BLaER1 (cell line): Measurements from ENCODE around the gene AK1.

ENCODE experiments used
- H3K27ac ChIP-seq: shearing (Covaris generic); formaldehyde crosslinking; 2 replicates; pipeline ENCODE4 v1.8.1; 2022
- H3K27me3 ChIP-seq: shearing (Covaris generic); formaldehyde crosslinking; 2 replicates; pipeline ENCODE4 v1.8.1; 2022
- H3K36me3 ChIP-seq: shearing (Covaris generic); formaldehyde crosslinking; 2 replicates; pipeline ENCODE4 v1.8.1; 2022
- H3K4me1 ChIP-seq: shearing (Covaris generic); formaldehyde crosslinking; 2 replicates; pipeline ENCODE4 v1.8.1; 2022
- H3K4me2 ChIP-seq: shearing (Covaris generic); formaldehyde crosslinking; 2 replicates; pipeline ENCODE4 v1.8.1; 2022
- H3K4me3 ChIP-seq: shearing (Covaris generic); formaldehyde crosslinking; 2 replicates; pipeline ENCODE4 v1.8.1; 2022
- H3K9ac ChIP-seq: shearing (Covaris generic); formaldehyde crosslinking; 2 replicates; pipeline ENCODE4 v1.8.1; 2022
- H3K9me3 ChIP-seq: shearing (Covaris generic); formaldehyde crosslinking; 2 replicates; pipeline ENCODE4 v1.8.1; 2022
- H4K20me1 ChIP-seq: shearing (Covaris generic); formaldehyde crosslinking; 2 replicates; pipeline ENCODE4 v1.8.1; 2022
- Cebpa-rat ChIP-seq: shearing (Covaris generic); IDR thresholded peaks from 2 replicates; pipeline ENCODE4 v1.8.1; 2022

Gene AK1

GRCh38 chr9:127899128-127899943 lies 21.9 kb upstream of the AK1 start, which contains the start of gene ST6GALNAC6:
ST6GALNAC6 (minus strand) TSS chr9:127899603; CDS start chr9:127897981, 1,622 bp downstream.
- Histone ChIP-seq H3K27ac (peak within 1 kb of the TSS; percentile 92), H3K4me2 (peak within 1 kb of the TSS; percentile 92), H3K36me3 (peaks cover 27% of the 10 kb centered on the region), H3K9ac (peak within 1 kb of the TSS; percentile 91), H4K20me1 (peaks cover 42% of the 10 kb centered on the region), H3K9me3 (no peaks in the 10 kb centered on the region), H3K4me3 (peak within 1 kb of the TSS; percentile 84), H3K27me3 (no peaks in the 10 kb centered on the region), H3K4me1 (peaks cover 73% of the 10 kb centered on the region)
- no peak for TF ChIP-seq Cebpa-rat

- Histone ChIP-seq H3K27me3 (no peaks in the 10 kb centered on the region), H3K27ac (peak overlapping the region; percentile 92), H4K20me1 (peaks cover 42% of the 10 kb centered on the region), H3K9ac (peak overlapping the region; percentile 91), H3K4me3 (peak overlapping the region; percentile 84), H3K4me2 (peak overlapping the region; percentile 89), H3K4me1 (peaks cover 66% of the 10 kb centered on the region), H3K9me3 (peaks cover 6% of the 10 kb centered on the region), H3K36me3 (peaks cover 35% of the 10 kb centered on the region)
- TF ChIP-seq Cebpa-rat, result no peak
Measured at GRCh38 chr9:127898433-127899127, 21.1 kb upstream of the AK1 start.

- H3K4me2 ChIP-seq, result peak overlapping the region; percentile 89
- H3K9ac ChIP-seq, result peak overlapping the region; percentile 58
- peaks cover 16% of the 10 kb centered on the region for H3K9me3 ChIP-seq
- no peaks in the 10 kb centered on the region for H3K27me3 ChIP-seq
- peaks cover 42% of the 10 kb centered on the region for H4K20me1 ChIP-seq
- H3K27ac ChIP-seq, result peak overlapping the region; percentile 51
- H3K4me1 ChIP-seq, result peaks cover 52% of the 10 kb centered on the region
- peak overlapping the region; percentile 84 for H3K4me3 ChIP-seq
- H3K36me3 ChIP-seq, result peaks cover 48% of the 10 kb centered on the region
- TF ChIP-seq Cebpa-rat, result no peak
Measured at GRCh38 chr9:127897193-127897692, 19.8 kb upstream of the AK1 start.

GRCh38 chr9:127896395-127897192 lies 19.1 kb upstream of the AK1 start:
- Histone ChIP-seq H3K9me3 (peaks cover 16% of the 10 kb centered on the region), H3K27ac (peak overlapping the region; percentile 51), H4K20me1 (peaks cover 42% of the 10 kb centered on the region), H3K4me3 (0 out of 2 replicates have a peak overlapping the region, but pooled peaks have one; percentile 28), H3K27me3 (no peaks in the 10 kb centered on the region), H3K4me2 (peak overlapping the region; percentile 89), H3K36me3 (peaks cover 53% of the 10 kb centered on the region), H3K4me1 (peaks cover 46% of the 10 kb centered on the region), H3K9ac (peak overlapping the region; percentile 35; the same call in 1 of the 2 replicates)
- no peak for TF ChIP-seq Cebpa-rat

GRCh38 chr9:127895811-127896210 lies 18.3 kb upstream of the AK1 start:
- Histone ChIP-seq H3K4me2 (no peak overlapping the region), H4K20me1 (peaks cover 42% of the 10 kb centered on the region), H3K9me3 (peaks cover 16% of the 10 kb centered on the region), H3K4me3 (no peak overlapping the region), H3K9ac (no peak overlapping the region), H3K27ac (peak overlapping the region; percentile 51; the same call in 1 of the 2 replicates), H3K27me3 (no peaks in the 10 kb centered on the region), H3K36me3 (peaks cover 59% of the 10 kb centered on the region), H3K4me1 (peaks cover 38% of the 10 kb centered on the region)
- TF ChIP-seq Cebpa-rat, result no peak

GRCh38 chr9:127893392-127893791 lies 15.9 kb upstream of the AK1 start:
- no peaks in the 10 kb centered on the region for H3K27me3 ChIP-seq
- no peak for TF ChIP-seq Cebpa-rat
- H3K4me3 ChIP-seq, result no peak overlapping the region
- H3K9me3 ChIP-seq, result peaks cover 16% of the 10 kb centered on the region
- H3K9ac ChIP-seq, result no peak overlapping the region
- H3K4me1 ChIP-seq, result peaks cover 41% of the 10 kb centered on the region
- H3K4me2 ChIP-seq, result no peak overlapping the region
- H4K20me1 ChIP-seq, result peaks cover 39% of the 10 kb centered on the region
- no peak overlapping the region for H3K27ac ChIP-seq
- H3K36me3 ChIP-seq, result peaks cover 76% of the 10 kb centered on the region

- Histone ChIP-seq H3K4me3 (no peak overlapping the region), H3K9me3 (peaks cover 16% of the 10 kb centered on the region), H4K20me1 (peaks cover 33% of the 10 kb centered on the region), H3K36me3 (peaks cover 76% of the 10 kb centered on the region), H3K27ac (no peak overlapping the region), H3K4me1 (peaks cover 41% of the 10 kb centered on the region), H3K27me3 (no peaks in the 10 kb centered on the region), H3K4me2 (no peak overlapping the region), H3K9ac (no peak overlapping the region)
- TF ChIP-seq Cebpa-rat, result no peak
Measured at GRCh38 chr9:127892831-127893230, 15.4 kb upstream of the AK1 start.

GRCh38 chr9:127890053-127890452 lies 12.6 kb upstream of the AK1 start:
- Histone ChIP-seq H3K9me3 (peaks cover 16% of the 10 kb centered on the region), H3K27ac (no peak overlapping the region), H3K36me3 (peaks cover 66% of the 10 kb centered on the region), H3K9ac (no peak overlapping the region), H3K4me1 (peaks cover 53% of the 10 kb centered on the region), H3K27me3 (no peaks in the 10 kb centered on the region), H4K20me1 (0 out of 2 replicates have a peak, but pooled peaks cover 7% of the 10 kb centered on the region), H3K4me3 (no peak overlapping the region), H3K4me2 (no peak overlapping the region)
- TF ChIP-seq Cebpa-rat, result no peak

GRCh38 chr9:127887792-127888191 lies 10.3 kb upstream of the AK1 start:
- H3K4me3 ChIP-seq, result no peak overlapping the region
- peak overlapping the region; percentile 30; the same call in 1 of the 2 replicates for H3K9ac ChIP-seq
- H3K27me3 ChIP-seq, result no peaks in the 10 kb centered on the region
- peaks cover 76% of the 10 kb centered on the region for H3K4me1 ChIP-seq
- no peaks in the 10 kb centered on the region for H4K20me1 ChIP-seq
- peaks cover 1% of the 10 kb centered on the region; the same call in 1 of the 2 replicates for H3K9me3 ChIP-seq
- peak overlapping the region; percentile 88 for H3K27ac ChIP-seq
- H3K4me2 ChIP-seq, result peak overlapping the region; percentile 85
- H3K36me3 ChIP-seq, result peaks cover 43% of the 10 kb centered on the region
- no peak for TF ChIP-seq Cebpa-rat
